Uterus (tissue), 4 donors: ENCODE results near the gene GLRB. TPM values are rescaled to one million over a fixed set of nuclear protein-coding genes. Genes with fewer than 3 reads are reported as not detected.
"Not testable (repeated sequence)": the region's sequence is repeated elsewhere in the genome, so short reads cannot be mapped to it uniquely, and the experiment has no call there.

ENCODE experiments used
- DNase-seq, 2 donors: peaks; one replicate each; pipeline ENCODE4 v3.0.0-alpha.2; 2019 to 2020
- H3K27ac ChIP-seq, 2 donors: fragments of 200-600 bp; sonication (generic); 1 replicate in 1 of 2; 2 replicates in 1 of 2; pipeline ENCODE4 v1.5.1; 2016 to 2018
- H3K27me3 ChIP-seq, 2 donors: fragments of 200-600 bp; sonication (generic); one replicate each; pipeline ENCODE4 v1.5.1; 2018 to 2019; ENCODE audit warnings: control low read depth in 1 of 2
- H3K36me3 ChIP-seq, 2 donors: fragments of 200-600 bp; sonication (generic); one replicate each; pipeline ENCODE4 v1.5.1; 2019; ENCODE audit warnings: control low read depth in 1 of 2
- H3K4me1 ChIP-seq, 2 donors: fragments of 200-600 bp; sonication (generic); one replicate each; pipeline ENCODE4 v1.5.1; 2018 to 2019; ENCODE audit warnings: control low read depth in 1 of 2
- H3K4me3 ChIP-seq, 2 donors: fragments of 200-600 bp; sonication (generic); 1 replicate in 1 of 2; 2 replicates in 1 of 2; pipeline ENCODE4 v1.5.1; 2018 to 2019; ENCODE audit warnings: mild to moderate bottlenecking in 1 of 2
- H3K9me3 ChIP-seq, 2 donors: fragments of 200-600 bp; sonication (generic); one replicate each; pipeline ENCODE4 v1.5.1; 2019; ENCODE audit warnings: control low read depth in 1 of 2
- CTCF ChIP-seq, 4 experiments: fragments of 200-600 bp in 2 of 4; fragments of 450-650 bp in 2 of 4; sonication (generic) in 2 of 4; IDR thresholded peaks; one replicate each; pipeline ENCODE4 v1.5.1; 2016 to 2019; ENCODE audit warnings: antibody characterized with exemption in 4 of 4, mild to moderate bottlenecking in 2 of 4, moderate library complexity in 1 of 4
- POLR2A ChIP-seq, 2 donors: fragments of 450-650 bp; IDR thresholded peaks; one replicate each; pipeline ENCODE4 v1.6.1; 2016; ENCODE audit warnings: antibody characterized with exemption in 2 of 2, mild to moderate bottlenecking in 1 of 2, moderate library complexity in 1 of 2
- intact Hi-C: fragments of 100-400 bp; cut with DNase I; formaldehyde crosslinking; loops from one replicate; pipeline ENCODE4 v1.15.1; 2023; ENCODE audit warnings: low total_unique reads
- total RNA-seq, 4 donors: library from RNA; depleted of rRNA in 3 of 4; stranded (reverse); fragments of >200 nt in 3 of 4; gene quantifications; one replicate each; pipeline versions ENCODE4 v1.1.0 to v1.2.4, GENCODE V29; 2014 to 2023
- donor health status: DM: yes; HTN: yes; CAD: no.

Gene GLRB
- total RNA-seq, 4 donors from 2014 or later: 1.0 to 20.6 (median 4.6) TPM

GRCh38 chr4:157048248-157048647 is 27.7 kb upstream of the GLRB start:
- Histone ChIP-seq H3K27ac (peak overlapping the region in 1 of 2 donors; percentile 51), H3K27me3 (no peaks in the 10 kb centered on the region), H3K36me3 (no peaks in the 10 kb centered on the region), H3K4me3 (no peak overlapping the region), H3K4me1 (no peaks in the 10 kb centered on the region), H3K9me3 (no peaks in the 10 kb centered on the region)
- intact Hi-C loops: no loop called here
- no peak for TF ChIP-seq CTCF (IDR thresholded peaks at IDR 0.05)
- TF ChIP-seq POLR2A (IDR thresholded peaks at IDR 0.05): no peak
- peak; percentile 42 to 47 for DNase-seq

- Histone ChIP-seq H3K27ac (no peak overlapping the region), H3K27me3 (no peaks in the 10 kb centered on the region), H3K4me3 (no peak overlapping the region), H3K36me3 (no peaks in the 10 kb centered on the region), H3K4me1 (no peaks in the 10 kb centered on the region), H3K9me3 (no peaks in the 10 kb centered on the region)
- DNase-seq: no peak
- intact Hi-C loops: no loop called here
- TF ChIP-seq POLR2A (IDR thresholded peaks at IDR 0.05): no peak
- no peak for TF ChIP-seq CTCF (IDR thresholded peaks at IDR 0.05)
These were observed 25.4 kb upstream of the GLRB start for GRCh38 chr4:157050561-157050960.

- intact Hi-C loops: no loop called here
- Histone ChIP-seq H3K4me3 (no peak overlapping the region), H3K9me3 (no peaks in the 10 kb centered on the region), H3K36me3 (no peaks in the 10 kb centered on the region), H3K4me1 (no peaks in the 10 kb centered on the region), H3K27me3 (no peaks in the 10 kb centered on the region), H3K27ac (no peak overlapping the region)
- DNase-seq: no peak
- TF ChIP-seq CTCF (IDR thresholded peaks at IDR 0.05) (no peak), POLR2A (IDR thresholded peaks at IDR 0.05) (no peak)
These were observed 23.4 kb upstream of the GLRB start for GRCh38 chr4:157052429-157053040.

- DNase-seq: no peak
- TF ChIP-seq CTCF (IDR thresholded peaks at IDR 0.05): no peak
- no peak for TF ChIP-seq POLR2A (IDR thresholded peaks at IDR 0.05)
- no peak overlapping the region for H3K27ac ChIP-seq
- no peaks in the 10 kb centered on the region for H3K4me1 ChIP-seq
- no peaks in the 10 kb centered on the region for H3K36me3 ChIP-seq
- no peaks in the 10 kb centered on the region for H3K27me3 ChIP-seq
- no peaks in the 10 kb centered on the region for H3K9me3 ChIP-seq
- H3K4me3 ChIP-seq: no peak overlapping the region
- intact Hi-C loops: no loop called here
These were observed 18.7 kb upstream of the GLRB start for GRCh38 chr4:157057218-157057617.

GRCh38 chr4:157058899-157059298 is 17.1 kb upstream of the GLRB start:
- H3K27me3 ChIP-seq, H3K4me3 ChIP-seq, H3K4me1 ChIP-seq, intact Hi-C loops, H3K36me3 ChIP-seq, H3K27ac ChIP-seq, DNase-seq, H3K9me3 ChIP-seq: not testable (repeated sequence)

- no peak for TF ChIP-seq CTCF (IDR thresholded peaks at IDR 0.05)
- TF ChIP-seq POLR2A (IDR thresholded peaks at IDR 0.05): no peak
- no peaks in the 10 kb centered on the region for H3K36me3 ChIP-seq
- H3K27me3 ChIP-seq: no peaks in the 10 kb centered on the region
- no peak overlapping the region for H3K27ac ChIP-seq
- H3K4me1 ChIP-seq: no peaks in the 10 kb centered on the region
- DNase-seq: no peak
- intact Hi-C loops: no loop called here
- no peak overlapping the region for H3K4me3 ChIP-seq
- H3K9me3 ChIP-seq: no peaks in the 10 kb centered on the region
These were observed 3.9 kb upstream of the GLRB start for GRCh38 chr4:157072002-157072401.
